Measurements from ENCODE around the gene POMGNT2.

GRCh38 chr3:43142472-43142871, 36.6 kb upstream of the POMGNT2 start:
- TF ChIP-seq CTCF (IDR thresholded peaks at IDR 0.05) (no peak), POLR2A (IDR thresholded peaks at IDR 0.05; ENCODE audit: low read depth) (no peak), EP300 (IDR thresholded peaks at IDR 0.05) (no peak), POLR2AphosphoS5 (IDR thresholded peaks at IDR 0.05) (no peak)

Measured in esophagus muscularis mucosa (tissue), 4 donors.